SK-N-SH (cell line): ENCODE measurements around the gene SLC50A1. TPM values are rescaled to one million over a fixed set of nuclear protein-coding genes. Genes with fewer than 3 reads are reported as not detected.

Experiments used
- CTCF ChIA-PET: fragments of 300-600, 350-600 bp; formaldehyde crosslinking; extraction: SDS; loops from one replicate; lab custom pipeline; 2021; lab: Yijun Ruan, JAX
- POLR2A ChIA-PET: fragments of 350-600 bp; sonication (Branson Sonifier 250); formaldehyde crosslinking; extraction: SDS; loops from one replicate; lab custom pipeline; 2020; ENCODE audit warnings: antibody characterized with exemption, inconsistent platforms; lab: Yijun Ruan, JAX
- DNase-seq: peaks from one replicate; pipeline ENCODE4 v3.0.0; 2012
- H2AFZ ChIP-seq: fragments of 200-600 bp; sonication (generic); 2 replicates; pipeline ENCODE4 v1.8.1; 2016; ENCODE audit warnings: antibody characterized with exemption, mild to moderate bottlenecking, low read depth
- H3F3A ChIP-seq: fragments of 200-600 bp; sonication (generic); replicated peaks from 2 replicates; pipeline ENCODE3; 2016; ENCODE audit warnings: antibody characterized with exemption, mild to moderate bottlenecking; ENCODE audit not compliant: insufficient read depth
- H3K27ac ChIP-seq, 2 experiments: fragments of 200-500 bp in 1 of 2; fragments of 200-600 bp in 1 of 2; sonication (Bioruptor generic) in 1 of 2; sonication (generic), shearing (Covaris generic) in 1 of 2; 2 replicates each; pipeline versions ENCODE4 v1.5.1 to v1.6.1; 2014 to 2016; ENCODE audit warnings: low read depth in 2 of 2, inconsistent platforms in 1 of 2, low read length in 1 of 2, mild to moderate bottlenecking in 1 of 2, mixed read lengths in 1 of 2
- H3K27me3 ChIP-seq: fragments of 200-600 bp; sonication (generic), shearing (Covaris generic); 2 replicates; pipeline ENCODE4 v1.6.1; 2016; ENCODE audit warnings: mixed run types; ENCODE audit not compliant: insufficient read depth
- H3K36me3 ChIP-seq, 2 experiments: fragments of 200-500 bp in 1 of 2; fragments of 200-600 bp in 1 of 2; sonication (Bioruptor generic) in 1 of 2; sonication (generic) in 1 of 2; replicated peaks in 1 of 2; 2 replicates each; pipeline versions ENCODE3 to v1.5.1; 2014 to 2016; ENCODE audit warnings: low read length in 1 of 2, mild to moderate bottlenecking in 1 of 2; ENCODE audit not compliant: insufficient read depth in 2 of 2, control insufficient read depth in 1 of 2
- H3K4me1 ChIP-seq, 2 experiments: fragments of 200-500 bp in 1 of 2; fragments of 200-600 bp in 1 of 2; sonication (Bioruptor generic) in 1 of 2; sonication (generic), shearing (Covaris generic) in 1 of 2; 2 replicates each; pipeline versions ENCODE4 v1.5.1 to v1.6.1; 2014 to 2016; ENCODE audit warnings: low read depth in 1 of 2, low read length in 1 of 2, mixed run types in 1 of 2; ENCODE audit not compliant: insufficient read depth in 2 of 2, control insufficient read depth in 1 of 2
- H3K4me2 ChIP-seq: fragments of 200-600 bp; sonication (generic), shearing (Covaris generic); 2 replicates; pipeline ENCODE4 v1.6.1; 2017; ENCODE audit warnings: mixed run types
- H3K4me3 ChIP-seq, 2 experiments: fragments of 200-500 bp in 1 of 2; fragments of 200-600 bp in 1 of 2; sonication (Bioruptor generic) in 1 of 2; sonication (generic), shearing (Covaris generic) in 1 of 2; 2 replicates each; pipeline versions ENCODE4 v1.5.1 to v1.8.1; 2014 to 2016; ENCODE audit warnings: low read depth in 2 of 2, inconsistent platforms in 1 of 2, low read length in 1 of 2, mild to moderate bottlenecking in 1 of 2, mixed read lengths in 1 of 2, moderate library complexity in 1 of 2
- H3K79me2 ChIP-seq: fragments of 200-600 bp; sonication (generic); 2 replicates; pipeline ENCODE4 v1.8.1; 2017; ENCODE audit warnings: mild to moderate bottlenecking; ENCODE audit not compliant: insufficient read depth
- H3K9ac ChIP-seq: fragments of 200-600 bp; sonication (generic); 2 replicates; pipeline ENCODE4 v1.6.1; 2017; ENCODE audit warnings: mixed run types
- H3K9me2 ChIP-seq: fragments of 200-600 bp; sonication (generic); 2 replicates; pipeline ENCODE4 v1.6.1; 2017; ENCODE audit warnings: mixed run types
- H3K9me3 ChIP-seq: fragments of 200-600 bp; sonication (generic); 2 replicates; pipeline ENCODE4 v1.6.1; 2017; ENCODE audit warnings: mixed run types, mild to moderate bottlenecking, moderate library complexity
- H4K20me1 ChIP-seq: fragments of 200-600 bp; sonication (generic); 2 replicates; pipeline ENCODE4 v1.6.1; 2017; ENCODE audit warnings: mild to moderate bottlenecking, mixed run types; ENCODE audit not compliant: insufficient read depth
- CHD2 ChIP-seq: fragments of 150-350 bp; IDR thresholded peaks from 2 replicates; pipeline ENCODE4 v1.6.1; 2018; ENCODE audit warnings: low read length; ENCODE audit not compliant: partially characterized antibody
- CTCF ChIP-seq: fragments of 200-600 bp; sonication (generic); IDR thresholded peaks from 2 replicates; pipeline ENCODE4 v1.6.1; 2017; ENCODE audit warnings: antibody characterized with exemption, mild to moderate bottlenecking, moderate library complexity
- ELF1 ChIP-seq: IDR thresholded peaks from 2 replicates; pipeline ENCODE4 v1.4.0; 2012
- EP300 ChIP-seq, 2 experiments: IDR thresholded peaks; 2 replicates each; pipeline versions ENCODE4 v1.4.0 to v1.6.1; 2012; ENCODE audit warnings: borderline replicate concordance in 1 of 2, low read depth in 1 of 2, low read length in 1 of 2
- FOXJ3 ChIP-seq: sonication (generic); formaldehyde crosslinking; IDR thresholded peaks from 2 replicates; pipeline ENCODE4 v1.5.1; 2020; ENCODE audit warnings: mild to moderate bottlenecking, missing genetic modification reagents
- FOXM1 ChIP-seq: IDR thresholded peaks from 2 replicates; pipeline ENCODE4 v1.4.0; 2012; ENCODE audit warnings: low read depth, mild to moderate bottlenecking
- GABPA ChIP-seq: IDR thresholded peaks from 2 replicates; pipeline ENCODE4 v1.4.0; 2012; ENCODE audit warnings: low read depth, mild to moderate bottlenecking
- GATA2 ChIP-seq: sonication (generic); formaldehyde crosslinking; IDR thresholded peaks from 2 replicates; pipeline ENCODE4 v1.5.0; 2020; ENCODE audit warnings: mild to moderate bottlenecking, missing genetic modification reagents
- JUND ChIP-seq: IDR thresholded peaks from 2 replicates; pipeline ENCODE4 v1.4.0; 2012
- MAX ChIP-seq: IDR thresholded peaks from 2 replicates; pipeline ENCODE4 v1.4.0; 2012; ENCODE audit warnings: low read depth
- MEF2A ChIP-seq: IDR thresholded peaks from 2 replicates; pipeline ENCODE4 v1.4.0; 2012; ENCODE audit warnings: low read depth, borderline replicate concordance
- MXI1 ChIP-seq: IDR thresholded peaks from 2 replicates; pipeline ENCODE4 v1.6.1; 2012; ENCODE audit warnings: mild to moderate bottlenecking, low read depth, low read length, improper control_type of control experiment
- NFIC ChIP-seq: IDR thresholded peaks from 2 replicates; pipeline ENCODE4 v1.4.0; 2012; ENCODE audit warnings: borderline replicate concordance
- NRF1 ChIP-seq: IDR thresholded peaks from 2 replicates; pipeline ENCODE4 v1.6.1; 2012; ENCODE audit warnings: low read depth, mild to moderate bottlenecking, low read length
- POLR2AphosphoS5 ChIP-seq: IDR thresholded peaks from 2 replicates; pipeline ENCODE4 v1.6.1; 2012; ENCODE audit warnings: low read depth, low read length
- RAD21 ChIP-seq: IDR thresholded peaks from 2 replicates; pipeline ENCODE4 v1.6.1; 2012; ENCODE audit warnings: mild to moderate bottlenecking, low read length
- RCOR1 ChIP-seq: fragments of 150-350 bp; IDR thresholded peaks from 2 replicates; pipeline ENCODE4 v1.6.1; 2017; ENCODE audit warnings: antibody characterized with exemption, low read length
- REST ChIP-seq: IDR thresholded peaks from 2 replicates; pipeline ENCODE4 v1.6.1; 2012; ENCODE audit warnings: mild to moderate bottlenecking, low read depth, low read length, moderate library complexity
- TEAD4 ChIP-seq: IDR thresholded peaks from 2 replicates; pipeline ENCODE4 v1.4.0; 2012; ENCODE audit warnings: mild to moderate bottlenecking, borderline replicate concordance; ENCODE audit not compliant: insufficient read depth
- USF2 ChIP-seq: fragments of 150-350 bp; IDR thresholded peaks from 2 replicates; pipeline ENCODE4 v1.6.1; 2017; ENCODE audit warnings: antibody characterized with exemption, low read length, low read depth, borderline replicate concordance
- YY1 ChIP-seq: IDR thresholded peaks from 2 replicates; pipeline ENCODE4 v1.4.0; 2012; ENCODE audit warnings: low read depth, mild to moderate bottlenecking
- ZBTB33 ChIP-seq: IDR thresholded peaks from 2 replicates; pipeline ENCODE4 v1.4.0; 2012; ENCODE audit warnings: low read depth, borderline replicate concordance
- WGBS: methylation state at CpG from one replicate; pipeline ENCODE4 v1.1.6; 2017; ENCODE audit warnings: low lambda C conversion rate; 5-methylcytosine and 5-hydroxymethylcytosine counted together
- polyA plus RNA-seq, 3 experiments: library from polyadenylated mRNA; depleted of rRNA; stranded (reverse); fragments of >200 nt; gene quantifications; 2 replicates each; pipeline ENCODE4 v1.2.3, GENCODE V29; 2012

Gene SLC50A1
- polyA plus RNA-seq, 1 of the 3 experiments (the other 2 are of a cell fraction): 58.4 TPM

GRCh38 chr1:155091071-155092051 lies 44.3 kb upstream of the SLC50A1 start (continued):
- no peak for TF ChIP-seq TEAD4
- TF ChIP-seq RAD21: peak; percentile 78
- TF ChIP-seq FOXJ3: no peak
- no peak; the same call in 1 of the 2 replicates for TF ChIP-seq USF2
- no peak for TF ChIP-seq FOXM1
- no peak for TF ChIP-seq EP300 (IDR thresholded peaks at IDR 0.05; ENCODE audit: borderline replicate concordance in 1 of 2, low read depth in 1 of 2, low read length in 1 of 2)
- no peak for TF ChIP-seq NFIC
- TF ChIP-seq ZBTB33: no peak
- TF ChIP-seq MXI1: peak; percentile 96
- no peak for TF ChIP-seq JUND

- Histone ChIP-seq H3K4me3 (no peak overlapping the region), H3K9ac (no peak overlapping the region), H3K4me1 (peaks cover 0 to 24% of the 10 kb centered on the region in 2 experiments; a peak in 1 of 4 replicates), H3K27ac (no peak overlapping the region), H3F3A (peaks cover 18% of the 10 kb centered on the region), H3K4me2 (no peak overlapping the region), H4K20me1 (no peaks in the 10 kb centered on the region), H3K9me2 (no peaks in the 10 kb centered on the region), H2AFZ (no peak overlapping the region), H3K9me3 (no peaks in the 10 kb centered on the region), H3K36me3 (no peaks in the 10 kb centered on the region), H3K79me2 (no peaks in the 10 kb centered on the region), H3K27me3 (no peaks in the 10 kb centered on the region)
- DNase-seq: no peak
- POLR2A ChIA-PET: interaction anchor here (0.9 to 1.6 kb wide), 6 partner anchors 21 to 81 kb away, joined by 3 to 8 read pairs (median 5); partner anchors contain the start of gene KRTCAP2
- CTCF ChIA-PET: interaction anchor here (0.7 to 13.1 kb wide), 54 partner anchors 9 to 974 kb away, joined by 3 to 496 read pairs (median 6); partner anchors contain the start of genes ADAM15, DCST1, DCST2 and DPM3
- WGBS: 90% methylated on average over 5 of the region's 6 CpGs
- no peak for TF ChIP-seq GATA2
- no peak for TF ChIP-seq JUND
- no peak for TF ChIP-seq YY1
- TF ChIP-seq ELF1: no peak
- TF ChIP-seq EP300 (IDR thresholded peaks at IDR 0.05; ENCODE audit: borderline replicate concordance in 1 of 2, low read depth in 1 of 2, low read length in 1 of 2): no peak
- no peak for TF ChIP-seq POLR2AphosphoS5
- no peak for TF ChIP-seq CTCF
- TF ChIP-seq MEF2A: no peak
- no peak for TF ChIP-seq CHD2
- no peak for TF ChIP-seq RAD21
- TF ChIP-seq FOXM1: no peak
- TF ChIP-seq NRF1: no peak
- TF ChIP-seq RCOR1: no peak
- no peak for TF ChIP-seq REST
- TF ChIP-seq MAX: no peak
- no peak for TF ChIP-seq GABPA
Observed at GRCh38 chr1:155092131-155092530, 43.5 kb upstream of the SLC50A1 start.
